Stimulated activated naive CD8-positive, alpha-beta T cell treated with anti-CD3 and anti-CD28 coated beads, Interleukin-15, Interleukin-2, amounts not matched to agents 100 U/mL and 50 U/mL, for 24 hours (primary cell): Measurements from ENCODE around the gene PLXNA2.
A peak's percentile ranks its signal among the peaks of the same experiment; 100 is the strongest.

ENCODE experiments used
- ATAC-seq: fragments of 150-1000 bp; cut with Tn5 transposase; one replicate; pipeline ENCODE4 v1.10.0; 2021
- DNase-seq: peaks from one replicate; pipeline ENCODE4 v3.0.0; 2021

Gene PLXNA2, protein sequence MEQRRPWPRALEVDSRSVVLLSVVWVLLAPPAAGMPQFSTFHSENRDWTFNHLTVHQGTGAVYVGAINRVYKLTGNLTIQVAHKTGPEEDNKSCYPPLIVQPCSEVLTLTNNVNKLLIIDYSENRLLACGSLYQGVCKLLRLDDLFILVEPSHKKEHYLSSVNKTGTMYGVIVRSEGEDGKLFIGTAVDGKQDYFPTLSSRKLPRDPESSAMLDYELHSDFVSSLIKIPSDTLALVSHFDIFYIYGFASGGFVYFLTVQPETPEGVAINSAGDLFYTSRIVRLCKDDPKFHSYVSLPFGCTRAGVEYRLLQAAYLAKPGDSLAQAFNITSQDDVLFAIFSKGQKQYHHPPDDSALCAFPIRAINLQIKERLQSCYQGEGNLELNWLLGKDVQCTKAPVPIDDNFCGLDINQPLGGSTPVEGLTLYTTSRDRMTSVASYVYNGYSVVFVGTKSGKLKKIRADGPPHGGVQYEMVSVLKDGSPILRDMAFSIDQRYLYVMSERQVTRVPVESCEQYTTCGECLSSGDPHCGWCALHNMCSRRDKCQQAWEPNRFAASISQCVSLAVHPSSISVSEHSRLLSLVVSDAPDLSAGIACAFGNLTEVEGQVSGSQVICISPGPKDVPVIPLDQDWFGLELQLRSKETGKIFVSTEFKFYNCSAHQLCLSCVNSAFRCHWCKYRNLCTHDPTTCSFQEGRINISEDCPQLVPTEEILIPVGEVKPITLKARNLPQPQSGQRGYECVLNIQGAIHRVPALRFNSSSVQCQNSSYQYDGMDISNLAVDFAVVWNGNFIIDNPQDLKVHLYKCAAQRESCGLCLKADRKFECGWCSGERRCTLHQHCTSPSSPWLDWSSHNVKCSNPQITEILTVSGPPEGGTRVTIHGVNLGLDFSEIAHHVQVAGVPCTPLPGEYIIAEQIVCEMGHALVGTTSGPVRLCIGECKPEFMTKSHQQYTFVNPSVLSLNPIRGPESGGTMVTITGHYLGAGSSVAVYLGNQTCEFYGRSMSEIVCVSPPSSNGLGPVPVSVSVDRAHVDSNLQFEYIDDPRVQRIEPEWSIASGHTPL (N-terminal part only)

DNA sequence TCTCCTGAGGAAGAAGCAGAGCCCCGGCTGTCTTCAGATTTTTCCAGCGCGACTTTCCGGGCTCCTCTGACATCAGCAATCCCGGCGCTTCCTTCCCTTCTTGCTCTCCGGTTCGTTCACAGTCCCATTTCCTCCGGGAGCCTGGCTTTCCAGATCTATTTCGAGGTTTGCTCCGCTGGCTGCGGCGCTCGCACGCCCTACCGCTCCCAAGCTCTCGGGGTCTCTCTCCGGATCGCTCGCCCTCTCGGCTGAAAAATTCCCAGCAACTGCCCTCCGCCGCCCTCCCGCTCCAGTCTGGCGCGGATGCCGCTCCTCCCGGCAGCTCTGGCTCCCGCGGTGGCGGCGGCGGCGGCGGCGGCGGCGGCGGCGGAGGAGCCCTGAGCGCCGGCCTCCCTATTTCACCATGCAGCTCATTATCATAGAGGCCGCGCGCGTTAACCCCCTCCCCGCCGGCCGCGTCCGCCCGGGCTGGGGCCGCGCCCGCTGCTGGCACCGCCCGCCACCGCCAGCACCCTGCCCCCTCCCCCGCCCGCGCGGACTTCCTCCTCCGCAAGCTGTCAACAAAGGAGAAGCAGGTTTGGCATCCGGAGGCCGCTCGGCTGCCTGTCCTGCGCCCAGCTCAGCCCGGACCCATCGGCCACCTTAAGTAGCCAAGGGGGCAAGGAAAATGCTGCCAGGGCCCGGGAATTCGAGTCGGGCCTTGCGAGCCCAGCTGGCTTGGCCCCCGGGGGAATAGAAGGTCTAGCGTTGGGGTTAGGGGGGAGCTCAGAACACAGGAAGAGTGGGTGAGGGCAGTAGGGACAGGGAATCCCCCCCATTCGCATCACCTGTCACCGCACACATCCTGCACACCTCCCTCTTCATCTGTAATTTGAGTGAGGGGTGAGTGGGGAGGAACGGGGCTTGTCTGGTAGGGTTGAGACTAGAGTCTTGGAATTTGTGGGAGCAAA, at the start of gene PLXNA2:
Gene PLXNA2, minus strand, starts transcription at position 418 of the 950 bp plus-strand sequence. CDS start 26,462 bp downstream, outside the sequence.
- ATAC-seq: peak; percentile 76
- peak; percentile 67 for DNase-seq

GRCh38 chr1:208292908-208293307, 48.7 kb upstream of the PLXNA2 start:
- ATAC-seq (no peak), DNase-seq (no peak)

DNA sequence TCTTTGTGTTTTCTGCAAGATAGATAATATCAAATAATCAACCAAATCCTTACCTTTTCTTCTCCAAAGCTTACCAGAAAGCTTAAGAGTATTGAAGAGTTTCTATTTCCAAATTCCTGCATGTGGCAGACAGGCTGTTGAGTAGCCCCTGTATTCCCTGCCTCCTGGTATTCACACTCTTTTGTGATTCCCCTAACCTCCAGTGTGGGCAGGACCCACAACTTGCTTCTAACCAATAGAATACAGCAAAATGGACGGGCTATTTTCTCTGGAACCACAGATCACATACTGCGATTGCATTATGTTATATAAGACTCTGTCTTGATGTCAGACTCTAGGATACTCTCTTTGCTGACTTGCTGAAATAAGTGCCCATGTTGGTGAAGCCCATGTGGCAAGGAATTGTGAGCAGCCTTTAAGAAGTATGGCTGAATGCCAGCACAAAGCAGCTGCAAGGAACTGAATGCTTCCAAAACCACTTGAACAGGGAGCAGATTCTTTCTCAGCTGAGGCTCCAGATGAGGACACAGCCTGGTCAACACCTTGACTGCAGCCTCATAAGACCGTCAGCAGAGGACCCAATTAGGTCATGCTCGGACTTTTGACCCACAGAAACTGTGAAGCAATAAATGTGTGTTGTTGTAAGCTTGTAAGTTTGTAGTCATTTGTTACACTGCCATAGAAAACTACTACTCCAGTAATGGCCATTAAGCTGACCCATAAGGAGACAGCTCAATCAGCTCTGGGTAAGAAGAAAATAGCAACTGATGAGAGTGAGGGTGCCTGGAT, 47.9 kb upstream of the PLXNA2 start:
- ATAC-seq (no peak), DNase-seq (no peak)

DNA sequence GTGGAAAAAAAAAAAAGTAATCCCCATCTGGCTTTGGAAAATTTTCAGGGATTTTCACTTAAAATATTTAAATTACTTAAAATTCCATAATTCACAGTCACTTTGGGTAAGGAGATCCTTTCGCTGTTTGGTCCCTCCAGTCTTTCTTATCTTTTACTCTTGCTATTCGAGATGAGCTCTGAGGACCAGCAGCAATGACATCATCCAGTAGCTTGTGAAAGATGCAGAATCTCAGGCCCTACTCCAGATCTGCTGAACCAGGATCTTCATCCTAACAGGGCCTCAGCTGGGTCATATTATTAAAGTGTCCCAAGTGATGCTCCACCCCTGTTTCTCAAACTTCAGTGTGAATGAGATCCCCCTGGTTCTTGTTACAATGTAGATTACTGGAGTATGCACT, 46.9 kb upstream of the PLXNA2 start:
- DNase-seq: no peak

GRCh38 chr1:208289716-208290115, 45.5 kb upstream of the PLXNA2 start:
- no peak for ATAC-seq
- DNase-seq: no peak

More for the DNA sequence above, 46.9 kb upstream of the PLXNA2 start:
- no peak for ATAC-seq

GRCh38 chr1:208288495-208288894, 44.3 kb upstream of the PLXNA2 start:
- DNase-seq: no peak
- ATAC-seq: no peak

DNA sequence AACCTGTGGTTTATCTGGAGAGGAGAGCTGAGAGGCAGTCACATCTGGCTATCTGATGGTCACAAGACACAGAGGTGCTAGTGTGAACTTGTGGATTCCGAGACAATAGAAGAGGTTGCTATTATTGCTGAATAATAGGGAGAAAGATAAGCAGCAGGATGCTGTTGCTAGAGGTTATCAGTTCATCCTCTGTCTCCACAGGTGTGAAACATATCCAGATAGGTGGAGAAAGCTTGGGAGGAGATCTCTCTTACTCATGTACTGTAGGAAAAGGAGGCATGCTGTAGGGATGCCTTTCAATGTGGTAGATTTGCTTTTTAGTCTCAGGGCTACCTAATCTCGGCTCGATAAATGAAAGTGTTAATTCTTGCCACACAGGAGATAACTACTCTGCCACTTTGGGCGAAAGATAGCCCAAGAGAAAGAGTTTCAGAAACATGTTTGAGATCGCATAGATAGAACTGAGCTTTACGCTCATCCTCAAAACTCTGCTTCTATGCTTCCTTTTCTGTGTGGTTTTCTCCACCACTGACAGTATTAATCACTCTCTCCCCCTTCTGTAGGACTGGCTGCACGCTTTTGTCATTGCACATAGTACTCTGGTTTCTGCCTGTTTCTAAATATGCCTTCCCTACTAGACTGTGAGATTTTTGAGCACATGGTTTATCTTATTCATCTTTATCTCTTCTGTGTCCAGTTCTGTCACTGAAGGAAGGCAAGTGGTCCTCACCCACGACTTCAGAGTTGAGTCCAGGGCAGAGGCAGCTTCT, 36.7 kb upstream of the PLXNA2 start:
- no peak for DNase-seq
- ATAC-seq: no peak

DNA sequence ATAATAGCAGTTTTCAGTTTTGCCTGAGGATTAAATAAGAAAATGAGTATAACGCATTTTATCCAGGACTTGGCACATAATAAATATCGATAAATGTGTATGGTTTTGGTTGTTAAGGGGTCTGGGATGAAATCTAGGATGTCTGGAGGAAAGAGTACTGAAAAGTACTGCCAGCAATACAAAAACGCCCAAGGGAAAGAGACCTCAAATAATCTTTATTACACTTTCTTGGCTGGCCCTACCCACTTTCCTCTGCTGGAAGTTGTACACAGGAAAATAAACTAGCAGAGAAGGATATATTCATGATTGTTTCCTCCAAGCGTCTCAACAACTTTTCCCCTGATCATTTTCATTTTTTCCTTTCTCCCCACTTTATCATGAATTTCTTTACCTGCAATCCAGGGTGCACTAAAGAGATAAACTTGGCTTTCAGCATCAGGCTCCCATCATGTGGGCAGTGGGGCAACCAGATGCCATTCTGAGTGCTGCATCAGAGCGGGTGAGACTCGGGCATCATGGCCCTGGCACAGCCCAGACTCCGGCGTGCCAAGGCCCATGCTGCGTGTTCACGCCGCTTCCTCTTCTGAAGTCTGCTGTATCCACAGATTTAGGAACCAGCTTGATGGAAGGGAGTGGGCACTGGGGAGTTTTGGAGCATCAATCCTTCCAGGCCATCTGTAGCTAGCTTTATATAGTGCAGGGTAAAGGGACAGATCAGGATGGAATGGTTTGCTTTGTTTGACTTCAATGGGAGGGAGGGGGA, 35.8 kb upstream of the PLXNA2 start:
- ATAC-seq (no peak), DNase-seq (no peak)

DNA sequence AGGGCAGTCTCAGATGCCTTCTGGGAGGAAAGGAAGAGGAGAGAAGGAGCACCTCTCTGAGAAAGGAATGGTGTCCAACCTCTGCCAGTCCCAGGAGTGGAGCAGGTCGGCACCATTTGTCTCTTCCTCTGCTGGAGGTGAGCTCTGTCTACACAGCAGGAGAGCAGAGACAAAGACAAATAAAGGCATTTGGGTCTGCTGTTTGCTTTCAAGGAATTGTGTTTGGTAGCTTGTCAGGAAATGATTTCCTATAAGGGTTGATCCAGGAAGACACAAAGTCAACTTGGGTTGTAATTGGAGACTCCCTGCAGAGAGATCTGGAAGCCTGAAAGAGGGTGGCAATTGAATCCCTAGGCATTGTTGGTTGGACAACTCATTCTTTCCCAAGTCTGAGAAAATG, 34.5 kb upstream of the PLXNA2 start:
- DNase-seq: no peak
- ATAC-seq: no peak

DNA sequence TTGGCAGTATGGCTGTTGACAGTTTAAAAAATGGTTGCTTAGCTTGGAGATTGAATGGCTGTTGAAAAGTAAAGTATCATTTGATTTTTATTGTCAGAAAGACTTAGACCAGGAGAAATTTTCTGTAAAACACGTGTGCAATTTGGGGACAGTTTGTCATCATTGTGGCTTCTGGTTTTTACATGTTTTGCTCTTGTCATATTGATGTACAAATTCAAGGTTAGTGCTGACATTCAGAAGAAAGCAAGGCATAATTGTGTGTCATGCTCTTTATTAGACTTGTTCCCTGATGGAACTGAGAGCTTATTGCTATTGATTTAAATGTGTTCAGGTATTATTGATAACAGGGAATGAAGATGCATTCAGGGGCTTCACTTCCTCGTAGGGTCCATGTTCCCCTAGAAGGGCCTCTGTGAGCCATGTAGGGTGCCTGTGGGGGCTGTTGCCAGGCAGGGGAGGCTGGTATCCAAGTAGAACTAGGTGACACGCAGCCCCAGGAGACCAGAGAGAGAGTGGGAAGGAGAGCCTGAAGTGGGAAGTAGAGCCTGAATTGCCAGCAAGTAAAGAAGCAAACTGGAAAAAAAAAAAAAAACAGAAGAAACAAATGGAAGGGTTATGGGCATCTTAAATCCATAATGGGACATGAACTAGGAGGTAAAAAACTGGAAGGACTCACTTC, 32.7 kb upstream of the PLXNA2 start:
- DNase-seq: no peak
- no peak for ATAC-seq

DNA sequence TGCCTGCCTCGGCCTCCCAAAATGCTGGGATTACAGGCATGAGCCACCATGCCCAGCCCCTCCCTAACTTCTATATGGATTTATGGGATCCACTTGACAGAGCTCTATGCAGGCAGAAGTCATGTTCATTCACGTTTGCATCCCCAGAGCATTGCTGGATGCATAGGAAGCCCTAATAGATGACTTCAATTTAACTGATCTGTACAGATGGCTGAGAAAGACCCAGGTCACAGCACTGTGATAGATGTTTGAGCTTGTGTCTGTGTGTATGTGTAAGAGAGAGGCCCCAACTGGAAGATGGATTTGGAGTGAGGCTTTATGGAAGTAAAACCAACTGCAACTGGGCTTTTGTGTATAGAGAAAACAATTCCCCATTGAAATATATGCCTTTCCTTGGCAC, 30.9 kb upstream of the PLXNA2 start:
- no peak for ATAC-seq
- no peak for DNase-seq

GRCh38 chr1:208273386-208274017, 29.3 kb upstream of the PLXNA2 start:
- no peak for DNase-seq
- no peak for ATAC-seq

DNA sequence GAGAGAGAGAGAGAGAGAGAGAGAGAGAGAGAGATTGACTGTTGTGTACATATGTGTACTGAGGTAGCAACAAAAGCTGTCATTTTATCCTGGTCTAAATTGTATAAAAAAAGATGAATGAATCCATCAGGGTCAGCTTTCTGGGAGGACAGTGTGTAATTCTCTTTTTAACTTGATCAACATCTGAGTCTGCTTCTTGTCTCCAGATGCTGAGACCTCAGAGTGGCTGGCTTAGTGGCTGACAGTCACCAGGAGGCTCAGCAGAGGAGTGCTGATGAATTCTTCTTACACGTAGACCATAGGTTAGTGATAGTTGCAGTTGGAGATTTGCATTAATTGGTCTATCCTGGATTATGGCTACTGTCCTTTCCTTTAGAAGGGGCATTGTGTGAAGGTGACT, 28.5 kb upstream of the PLXNA2 start:
- DNase-seq (no peak), ATAC-seq (no peak)

GRCh38 chr1:208272311-208272710, 28.1 kb upstream of the PLXNA2 start:
- ATAC-seq (no peak), DNase-seq (no peak)

DNA sequence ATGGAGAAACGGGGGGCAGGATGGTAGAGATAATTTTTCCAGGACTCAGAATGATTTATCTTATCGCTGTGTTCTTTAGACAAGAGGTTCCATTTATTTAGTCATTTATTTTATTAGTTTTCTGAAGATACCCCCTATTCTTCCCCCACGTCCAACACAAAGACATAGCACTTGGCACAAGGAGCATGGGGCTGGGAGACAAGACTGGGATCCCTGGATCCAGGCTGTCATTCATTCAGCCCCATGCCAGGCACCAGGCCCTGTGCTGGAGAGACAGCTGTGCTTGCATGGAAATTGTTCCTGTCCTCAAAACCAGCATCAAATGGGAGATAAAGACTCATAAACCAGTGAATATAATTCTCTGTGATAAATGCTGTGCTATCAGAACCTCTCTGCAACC, 27.1 kb upstream of the PLXNA2 start:
- ATAC-seq (no peak), DNase-seq (no peak)

- ATAC-seq: no peak
- no peak for DNase-seq
These were observed 26.5 kb upstream of the PLXNA2 start for GRCh38 chr1:208270651-208271141.

DNA sequence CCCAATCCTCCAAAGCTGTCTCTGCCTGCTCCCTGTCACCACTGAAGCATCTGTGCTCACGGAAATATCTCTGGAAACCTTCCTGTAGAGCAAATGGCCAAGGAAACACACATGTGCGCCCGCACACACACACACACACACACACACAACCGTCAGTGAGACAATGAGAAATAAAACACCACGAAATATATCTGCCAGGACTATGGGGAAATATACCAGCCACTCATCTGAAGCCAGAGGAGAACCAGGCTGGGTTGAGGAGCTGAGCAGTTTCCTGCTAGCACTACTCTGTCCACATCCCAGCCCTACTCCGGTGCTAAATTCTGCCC, 25.1 kb upstream of the PLXNA2 start:
- ATAC-seq: no peak
- no peak for DNase-seq
